HG03159 (cell line): ENCODE measurements around the gene STK33.

ENCODE experiments used
- ATAC-seq: cut with Tn5 transposase; IDR thresholded peaks from one replicate; pipeline ENCODE4 v1.9.1; 2021; ENCODE audit warnings: mild to moderate bottlenecking, moderate library complexity; ENCODE audit not compliant: unreplicated experiment

Gene STK33

DNA sequence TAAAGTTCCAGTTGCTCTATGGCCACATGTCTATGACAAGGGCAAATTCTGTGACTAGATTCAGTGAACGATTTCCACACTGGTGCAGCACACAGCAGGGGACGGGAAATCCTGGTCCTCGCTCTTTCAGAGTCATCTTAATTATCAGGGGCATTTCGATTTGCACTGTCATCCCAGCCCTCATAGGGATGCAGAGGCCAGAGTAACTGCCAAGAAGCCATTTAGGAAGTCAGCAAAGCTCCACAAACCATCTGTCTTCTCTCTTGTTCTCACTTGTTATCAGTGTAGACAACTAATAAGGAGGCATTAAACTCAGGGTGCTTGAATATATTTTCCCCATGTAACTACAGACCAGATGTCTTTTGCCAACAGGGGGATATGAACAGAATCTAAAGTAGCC lies 151.7 kb downstream of the STK33 start:
- no peak for ATAC-seq

DNA sequence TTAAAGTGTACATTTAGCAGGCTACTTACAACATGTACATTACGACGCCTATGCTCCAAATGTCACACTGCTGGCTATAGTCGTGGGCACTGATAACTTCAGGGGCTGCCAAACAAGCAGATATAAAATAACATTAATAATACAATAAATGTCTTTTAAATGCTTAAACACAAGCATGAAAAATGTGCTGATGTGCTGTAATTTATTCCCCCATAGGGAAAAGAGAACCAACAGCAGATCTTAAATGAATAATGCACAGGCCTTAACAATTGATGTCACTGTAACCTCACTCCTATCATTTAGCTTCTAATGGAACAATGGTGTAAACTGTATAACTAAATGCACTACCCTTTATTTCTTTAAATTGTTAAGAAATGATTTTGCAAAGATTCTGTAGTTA lies 153.4 kb downstream of the STK33 start:
- no peak for ATAC-seq

DNA sequence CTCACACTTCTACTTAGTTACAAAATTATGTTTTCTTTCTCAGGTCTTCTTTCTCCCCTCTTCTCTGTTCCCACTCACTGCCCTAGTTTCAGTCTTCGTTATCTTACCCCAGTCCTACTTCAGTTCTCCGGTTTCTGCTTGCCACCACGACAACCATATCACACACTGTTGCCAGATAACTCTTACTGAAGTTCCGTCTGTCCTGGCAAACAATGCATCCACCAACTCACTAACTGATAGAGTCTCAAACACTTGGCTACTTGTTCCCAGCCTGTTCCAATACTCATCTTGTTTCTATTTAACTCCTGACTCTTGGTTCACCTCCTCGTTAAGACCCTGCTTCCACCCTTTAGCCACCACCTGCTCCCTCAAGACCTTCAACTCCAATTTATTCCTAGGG lies 164.5 kb downstream of the STK33 start:
- ATAC-seq = no peak

GRCh38 chr11:8426076-8426475 lies 168.0 kb downstream of the STK33 start:
- no peak for ATAC-seq

- ATAC-seq = no peak
Observed at GRCh38 chr11:8415195-8415594, 178.8 kb downstream of the STK33 start.

GRCh38 chr11:8408151-8408941 lies 185.7 kb downstream of the STK33 start:
- no peak for ATAC-seq

- ATAC-seq = no peak
Observed at GRCh38 chr11:8403310-8403709, 190.7 kb downstream of the STK33 start.

- no peak for ATAC-seq
Observed at GRCh38 chr11:8392886-8393285, 201.1 kb downstream of the STK33 start.

DNA sequence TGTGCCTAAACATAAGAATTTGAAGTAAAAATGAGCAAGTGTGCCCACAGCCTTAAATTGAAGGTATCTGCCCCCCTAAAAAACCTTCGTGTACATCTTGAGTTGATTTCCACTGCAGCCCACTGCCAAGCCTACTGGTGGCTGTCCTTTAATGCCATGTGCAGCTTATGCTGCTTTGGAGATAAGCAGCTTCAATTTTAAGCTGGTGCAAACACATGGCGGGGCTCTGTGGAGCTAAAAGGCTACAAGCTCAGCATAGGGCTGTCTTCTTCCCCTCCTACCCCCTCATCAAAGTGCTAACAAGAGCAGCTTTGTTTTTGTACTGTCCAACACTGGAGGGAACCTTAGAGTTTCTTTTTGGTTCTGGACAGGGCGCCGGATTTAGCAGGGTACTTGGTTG lies 201.9 kb downstream of the STK33 start:
- no peak for ATAC-seq

GRCh38 chr11:8390851-8391612 lies 203.0 kb downstream of the STK33 start:
- no peak for ATAC-seq

GRCh38 chr11:8389029-8389996 lies 204.7 kb downstream of the STK33 start:
- ATAC-seq = no peak

GRCh38 chr11:8387693-8388092 lies 206.3 kb downstream of the STK33 start:
- no peak for ATAC-seq

- no peak for ATAC-seq
Observed at GRCh38 chr11:8387141-8387540, 206.9 kb downstream of the STK33 start.

GRCh38 chr11:8386134-8386864 lies 207.7 kb downstream of the STK33 start:
- ATAC-seq = no peak

DNA sequence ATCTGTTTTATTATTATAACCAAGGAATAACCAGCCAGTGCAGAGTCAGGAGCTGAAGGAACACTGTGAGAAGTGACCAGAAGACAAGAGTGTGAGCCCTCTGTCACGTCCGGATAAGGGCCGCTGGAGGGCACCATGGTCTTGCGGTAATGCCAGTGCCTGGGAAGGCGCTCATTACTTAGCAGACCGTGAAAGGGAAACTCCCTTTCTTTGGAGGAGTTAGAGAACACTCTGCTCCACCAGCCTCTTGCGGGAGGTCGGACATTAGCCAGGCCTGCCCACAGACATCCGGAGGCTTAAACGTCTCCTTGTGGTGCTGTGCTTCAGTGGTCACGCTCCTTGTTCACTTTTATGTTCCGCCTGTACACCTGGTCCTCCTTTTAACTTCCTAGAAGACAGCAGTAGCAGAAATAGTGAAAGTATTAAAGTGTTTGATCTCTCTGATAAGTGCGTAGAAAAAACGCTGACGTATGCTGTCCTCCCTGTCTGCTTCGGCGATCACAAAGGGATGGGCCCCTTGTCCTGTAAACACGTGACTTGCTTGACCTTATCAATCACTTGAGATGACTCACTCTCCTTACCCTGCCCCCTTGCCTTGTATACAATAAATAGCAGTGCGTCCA lies 209.7 kb downstream of the STK33 start:
- ATAC-seq = no peak

GRCh38 chr11:8383627-8384026 lies 210.4 kb downstream of the STK33 start:
- no peak for ATAC-seq

- ATAC-seq = no peak
Observed at GRCh38 chr11:8383227-8383626, 210.8 kb downstream of the STK33 start.

GRCh38 chr11:8382436-8383053 lies 211.5 kb downstream of the STK33 start:
- ATAC-seq = no peak

GRCh38 chr11:8381871-8382396 lies 212.1 kb downstream of the STK33 start:
- ATAC-seq = no peak
